ENCODE results near the gene SERGEF. TPM values are rescaled to one million over a fixed set of nuclear protein-coding genes. Genes with fewer than 3 reads are reported as not detected.

Gene SERGEF
- total and polyA plus RNA-seq, 7 donors: 24.0 to 50.4 (median 30.7) TPM

DNA sequence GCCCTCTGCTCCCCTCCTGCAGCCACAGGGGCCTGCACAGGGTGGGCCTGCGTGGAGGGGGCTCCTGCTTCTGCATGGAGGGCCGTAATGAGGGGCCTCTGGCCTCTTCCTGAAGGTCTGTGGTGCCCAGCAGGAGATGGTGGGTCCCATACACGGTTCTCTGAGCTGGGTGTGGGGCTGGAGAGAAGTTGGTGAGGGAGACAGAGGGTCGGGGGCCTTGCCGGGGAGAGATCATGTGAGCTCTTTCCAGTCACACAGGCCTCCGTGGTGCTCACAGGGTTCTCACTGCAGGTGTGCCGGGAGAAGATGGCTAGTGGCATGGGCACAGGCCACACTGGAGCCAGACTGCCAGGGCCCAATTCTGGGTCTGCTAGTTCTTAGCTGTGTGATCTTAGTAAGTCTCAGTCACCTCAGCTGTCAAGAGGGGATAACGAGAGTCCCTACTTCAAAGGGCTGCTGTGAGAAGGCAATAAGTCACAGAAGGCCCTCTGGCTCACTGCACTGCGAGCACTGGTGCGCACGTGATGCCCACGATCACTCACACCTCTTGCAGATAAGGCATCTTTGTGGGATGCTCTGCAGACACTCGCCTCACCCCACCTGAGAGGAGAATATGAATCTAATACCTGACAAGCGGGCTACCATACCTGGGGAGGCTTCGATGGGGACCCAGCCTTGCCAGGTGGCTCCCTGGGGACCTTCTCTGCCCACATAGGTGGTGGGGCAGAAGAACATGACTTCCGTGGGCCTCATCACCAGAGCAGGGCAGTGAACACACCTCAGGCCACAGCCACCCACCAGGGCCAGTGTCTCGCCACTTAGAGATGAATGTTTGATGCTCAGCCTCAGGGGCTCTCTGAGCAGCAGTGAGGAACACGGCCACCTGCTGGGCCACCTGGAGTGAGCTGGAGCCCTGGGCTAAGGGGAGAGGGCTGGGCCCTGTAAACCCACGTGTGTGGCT is 263.8 kb downstream of the SERGEF start:
- Histone ChIP-seq H3K27me3 (peaks cover 0 to 7% (median 0%) of the 10 kb centered on the region in 3 donors), H3K9me3 (no peaks in the 10 kb centered on the region), H3K36me3 (no peaks in the 10 kb centered on the region), H3K4me1 (no peaks in the 10 kb centered on the region), H3K27ac (no peak overlapping the region), H3K4me3 (no peak overlapping the region)
- WGBS, 2 donors: 74 to 80% methylated on average over 19 of the region's 19 CpGs
- TF ChIP-seq EP300 (IDR thresholded peaks at IDR 0.05) (no peak), POLR2AphosphoS5 (IDR thresholded peaks at IDR 0.05) (no peak)
- TF ChIP-seq, protein P1, sequence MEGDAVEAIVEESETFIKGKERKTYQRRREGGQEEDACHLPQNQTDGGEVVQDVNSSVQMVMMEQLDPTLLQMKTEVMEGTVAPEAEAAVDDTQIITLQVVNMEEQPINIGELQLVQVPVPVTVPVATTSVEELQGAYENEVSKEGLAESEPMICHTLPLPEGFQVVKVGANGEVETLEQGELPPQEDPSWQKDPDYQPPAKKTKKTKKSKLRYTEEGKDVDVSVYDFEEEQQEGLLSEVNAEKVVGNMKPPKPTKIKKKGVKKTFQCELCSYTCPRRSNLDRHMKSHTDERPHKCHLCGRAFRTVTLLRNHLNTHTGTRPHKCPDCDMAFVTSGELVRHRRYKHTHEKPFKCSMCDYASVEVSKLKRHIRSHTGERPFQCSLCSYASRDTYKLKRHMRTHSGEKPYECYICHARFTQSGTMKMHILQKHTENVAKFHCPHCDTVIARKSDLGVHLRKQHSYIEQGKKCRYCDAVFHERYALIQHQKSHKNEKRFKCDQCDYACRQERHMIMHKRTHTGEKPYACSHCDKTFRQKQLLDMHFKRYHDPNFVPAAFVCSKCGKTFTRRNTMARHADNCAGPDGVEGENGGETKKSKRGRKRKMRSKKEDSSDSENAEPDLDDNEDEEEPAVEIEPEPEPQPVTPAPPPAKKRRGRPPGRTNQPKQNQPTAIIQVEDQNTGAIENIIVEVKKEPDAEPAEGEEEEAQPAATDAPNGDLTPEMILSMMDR (IDR thresholded peaks at IDR 0.05): no peak
- intact Hi-C loops (cut with DNase I): no loop called here
- peak; percentile 51 for DNase-seq

DNA sequence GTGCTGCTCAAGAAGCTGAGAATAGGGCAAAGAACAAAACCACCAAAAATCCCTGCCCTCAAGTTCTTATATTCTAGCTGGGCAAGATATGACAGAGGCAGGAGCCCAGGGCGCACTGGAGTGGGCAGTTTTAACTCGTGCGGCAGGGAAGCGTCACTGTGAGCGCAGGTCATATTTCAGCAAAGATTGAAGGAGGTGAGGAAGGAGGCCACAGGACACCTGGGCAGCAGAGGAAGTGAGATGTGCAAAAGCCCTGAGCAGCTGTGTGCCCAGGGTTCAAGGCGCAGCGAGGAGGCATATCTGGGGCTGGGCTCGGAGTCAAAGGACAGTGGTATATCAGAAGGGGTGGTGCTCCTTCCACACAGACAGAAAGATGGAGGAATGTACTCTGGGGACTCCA is 264.8 kb downstream of the SERGEF start:
- H3K4me3 ChIP-seq: no peak overlapping the region
- no peaks in the 10 kb centered on the region for H3K9me3 ChIP-seq
- H3K27me3 ChIP-seq: peaks cover 0 to 7% (median 0%) of the 10 kb centered on the region in 3 donors
- intact Hi-C loops (cut with DNase I): no loop called here
- WGBS, 2 donors: 83 to 95% methylated on average over 8 of the region's 8 CpGs
- DNase-seq: peak; percentile 24
- TF ChIP-seq EP300 (IDR thresholded peaks at IDR 0.05) (no peak), POLR2AphosphoS5 (IDR thresholded peaks at IDR 0.05) (no peak), POLR2A (IDR thresholded peaks at IDR 0.05) (no peak)
- TF ChIP-seq, protein P1 (IDR thresholded peaks at IDR 0.05): no peak
- H3K4me1 ChIP-seq: no peaks in the 10 kb centered on the region
- H3K27ac ChIP-seq: no peak overlapping the region
- no peaks in the 10 kb centered on the region for H3K36me3 ChIP-seq

DNA sequence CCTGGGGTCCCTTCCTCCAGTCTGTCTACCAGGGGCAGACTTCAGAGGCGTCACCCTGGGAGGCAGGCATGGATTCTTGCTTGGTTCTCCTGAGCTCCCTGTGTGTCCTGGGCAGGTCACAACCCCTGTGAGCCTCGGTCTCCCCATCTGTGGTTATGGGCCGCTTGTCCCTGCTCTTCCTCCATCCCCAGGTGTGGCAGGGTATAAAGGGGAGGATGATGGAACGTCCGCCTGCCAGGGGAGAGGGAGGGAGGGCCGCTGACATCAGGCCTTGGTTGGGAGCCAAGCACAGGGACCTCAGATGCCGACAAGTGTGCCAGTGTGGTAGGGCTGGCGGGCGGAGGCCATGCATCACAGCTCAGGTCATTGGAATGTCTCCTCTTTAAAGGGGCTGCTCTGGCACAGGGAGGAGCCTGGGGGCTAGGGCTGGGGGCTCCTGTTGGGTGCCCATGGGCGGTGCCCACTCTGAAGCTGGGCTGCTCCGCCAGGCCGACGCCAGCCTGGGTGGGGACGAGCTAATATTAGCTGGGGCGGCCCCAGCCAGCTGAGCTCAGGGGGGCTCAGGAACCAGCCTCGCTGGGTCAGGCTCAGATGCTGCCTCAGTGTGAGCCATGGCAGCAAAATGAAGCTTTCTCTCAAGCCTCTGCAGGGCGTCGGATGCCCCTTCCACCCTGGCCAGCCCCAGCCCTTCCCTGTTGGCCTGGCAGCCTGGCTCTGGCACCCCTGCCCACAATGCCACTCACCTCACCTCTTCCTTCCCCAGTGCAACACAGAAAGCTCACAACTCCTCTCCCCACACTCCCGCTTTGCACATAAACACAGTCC is 265.5 kb downstream of the SERGEF start:
- H3K4me1 ChIP-seq: no peaks in the 10 kb centered on the region
- H3K4me3 ChIP-seq: no peak overlapping the region
- H3K27me3 ChIP-seq: peaks cover 0 to 7% (median 0%) of the 10 kb centered on the region in 3 donors
- TF ChIP-seq, protein P1 (IDR thresholded peaks at IDR 0.05): no peak
- no peak for TF ChIP-seq POLR2A (IDR thresholded peaks at IDR 0.05)
- intact Hi-C loops (cut with DNase I): no loop called here
- H3K36me3 ChIP-seq: no peaks in the 10 kb centered on the region
- WGBS, 2 donors: 66 to 82% methylated on average over 19 of the region's 19 CpGs
- H3K9me3 ChIP-seq: no peaks in the 10 kb centered on the region
- peak; percentile 57 for DNase-seq
- no peak overlapping the region for H3K27ac ChIP-seq

DNA sequence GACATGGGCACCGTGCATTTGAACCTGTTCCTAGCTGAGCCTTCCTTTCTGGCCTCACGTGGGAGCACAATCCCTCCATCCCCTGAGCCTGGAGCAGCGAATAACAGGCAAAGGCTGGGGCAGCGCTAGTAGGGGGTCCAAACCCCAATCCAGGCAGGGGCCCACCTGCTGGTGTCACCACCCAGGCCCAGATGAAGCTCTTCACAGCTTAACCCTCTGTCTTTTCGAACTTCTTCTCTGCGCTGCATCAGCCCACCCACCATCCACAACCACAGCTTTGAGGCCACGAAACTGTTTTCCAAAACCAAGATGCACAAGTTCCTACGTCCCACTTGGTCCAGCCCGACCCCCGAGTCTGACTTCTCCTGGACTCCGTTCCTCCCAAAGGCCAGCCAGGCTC is 266.8 kb downstream of the SERGEF start:
- Histone ChIP-seq H3K9me3 (no peaks in the 10 kb centered on the region), H3K27ac (no peak overlapping the region), H3K36me3 (no peaks in the 10 kb centered on the region), H3K4me1 (no peaks in the 10 kb centered on the region), H3K27me3 (peaks cover 0 to 20% (median 6%) of the 10 kb centered on the region in 3 donors), H3K4me3 (no peak overlapping the region)
- 77 to 79% methylated on average over 11 of the region's 11 CpGs for WGBS, 2 donors
- no peak for TF ChIP-seq EP300 (IDR thresholded peaks at IDR 0.05)
- peak; percentile 34 for DNase-seq
- intact Hi-C loops (cut with DNase I): no loop called here
